Sigmoid colon (tissue), 4 donors: ENCODE results near the gene WWTR1.

Experiments used
- CTCF ChIP-seq, 4 experiments: fragments of 450-650 bp in 3 of 4; fragments of 200-600 bp in 1 of 4; IDR thresholded peaks; one replicate each; pipeline ENCODE4 v1.5.1; 2016 to 2019; ENCODE audit warnings: antibody characterized with exemption in 4 of 4, mild to moderate bottlenecking in 3 of 4, moderate library complexity in 2 of 4
- EP300 ChIP-seq, 4 donors: sonication (generic); formaldehyde crosslinking; IDR thresholded peaks; one replicate each; pipeline ENCODE4 v1.6.1; 2017; ENCODE audit warnings: antibody characterized with exemption in 4 of 4
- POLR2AphosphoS5 ChIP-seq, 4 donors: sonication (generic); formaldehyde crosslinking; IDR thresholded peaks; one replicate each; pipeline ENCODE4 v1.6.1; 2017; ENCODE audit warnings: antibody characterized with exemption in 4 of 4

GRCh38 chr3:149626671-149627070 lies 31.2 kb downstream of the WWTR1 start:
- no peak for TF ChIP-seq CTCF (IDR thresholded peaks at IDR 0.05)
- TF ChIP-seq POLR2AphosphoS5 (IDR thresholded peaks at IDR 0.05), result no peak
- no peak for TF ChIP-seq EP300 (IDR thresholded peaks at IDR 0.05)
